Nephron (organoid): ENCODE measurements around the gene WAS.
A peak's percentile ranks its signal among the peaks of the same experiment; 100 is the strongest.

ENCODE experiments used
- H3K27ac Mint-ChIP-seq, 3 experiments: 2 replicates each; pipeline ENCODE4 v1.8.0; 2020; ENCODE audit warnings: mixed read lengths in 3 of 3, mild to moderate bottlenecking in 2 of 3, moderate library complexity in 1 of 3
- H3K27me3 Mint-ChIP-seq: 2 replicates; pipeline ENCODE4 v1.8.0; 2021; ENCODE audit warnings: low read depth, mild to moderate bottlenecking, moderate library complexity, mixed read lengths
- H3K36me3 Mint-ChIP-seq: 2 replicates; pipeline ENCODE4 v1.8.0; 2020; ENCODE audit warnings: low read depth, mixed read lengths
- H3K4me1 Mint-ChIP-seq: 2 replicates; pipeline ENCODE4 v1.8.0; 2020; ENCODE audit warnings: mixed read lengths
- H3K4me3 Mint-ChIP-seq, 3 experiments: 2 replicates each; pipeline ENCODE4 v1.8.0; 2020; ENCODE audit warnings: mild to moderate bottlenecking in 3 of 3, mixed read lengths in 3 of 3, moderate library complexity in 2 of 3
- H3K9me3 Mint-ChIP-seq: 2 replicates; pipeline ENCODE4 v1.8.0; 2020; ENCODE audit warnings: mixed read lengths
- TF ChIP-seq, protein P1 (sequence below), 3 experiments: fragments of 200-600 bp; sonication (generic); IDR thresholded peaks; one replicate each; pipeline ENCODE4 v1.5.0; 2021; ENCODE audit warnings: antibody characterized with exemption in 3 of 3; ENCODE audit not compliant: unreplicated experiment in 3 of 3

WAS gene

DNA sequence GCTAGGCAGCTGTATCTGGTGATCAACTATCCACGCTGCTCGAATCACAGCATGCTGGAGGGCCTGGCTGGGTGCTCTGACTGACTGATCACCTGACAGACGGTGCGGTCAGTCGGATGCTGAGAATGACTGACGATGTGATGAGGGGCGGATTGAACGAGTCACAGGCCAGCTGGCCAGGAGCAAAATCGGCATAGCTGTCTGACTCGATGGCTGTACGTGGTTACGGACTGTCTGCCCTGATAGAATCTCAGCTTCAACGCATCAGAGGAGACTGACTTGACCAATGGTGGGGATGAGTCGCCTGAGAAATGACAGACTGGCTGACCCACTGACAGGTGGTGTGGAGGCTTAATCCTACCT, 11.9 kb downstream of the WAS start:
- peaks cover 9% of the 10 kb centered on the region for H3K4me1 Mint-ChIP-seq
- no peaks in the 10 kb centered on the region for H3K27me3 Mint-ChIP-seq
- H3K9me3 Mint-ChIP-seq: peaks cover 16% of the 10 kb centered on the region
- H3K4me3 Mint-ChIP-seq: peak overlapping the region; percentile 86 to 93 (median 91)
- peak overlapping the region; percentile 62 to 83 (median 77) for H3K27ac Mint-ChIP-seq
- H3K36me3 Mint-ChIP-seq: peaks cover 7% of the 10 kb centered on the region
- TF ChIP-seq, protein P1, sequence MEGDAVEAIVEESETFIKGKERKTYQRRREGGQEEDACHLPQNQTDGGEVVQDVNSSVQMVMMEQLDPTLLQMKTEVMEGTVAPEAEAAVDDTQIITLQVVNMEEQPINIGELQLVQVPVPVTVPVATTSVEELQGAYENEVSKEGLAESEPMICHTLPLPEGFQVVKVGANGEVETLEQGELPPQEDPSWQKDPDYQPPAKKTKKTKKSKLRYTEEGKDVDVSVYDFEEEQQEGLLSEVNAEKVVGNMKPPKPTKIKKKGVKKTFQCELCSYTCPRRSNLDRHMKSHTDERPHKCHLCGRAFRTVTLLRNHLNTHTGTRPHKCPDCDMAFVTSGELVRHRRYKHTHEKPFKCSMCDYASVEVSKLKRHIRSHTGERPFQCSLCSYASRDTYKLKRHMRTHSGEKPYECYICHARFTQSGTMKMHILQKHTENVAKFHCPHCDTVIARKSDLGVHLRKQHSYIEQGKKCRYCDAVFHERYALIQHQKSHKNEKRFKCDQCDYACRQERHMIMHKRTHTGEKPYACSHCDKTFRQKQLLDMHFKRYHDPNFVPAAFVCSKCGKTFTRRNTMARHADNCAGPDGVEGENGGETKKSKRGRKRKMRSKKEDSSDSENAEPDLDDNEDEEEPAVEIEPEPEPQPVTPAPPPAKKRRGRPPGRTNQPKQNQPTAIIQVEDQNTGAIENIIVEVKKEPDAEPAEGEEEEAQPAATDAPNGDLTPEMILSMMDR (IDR thresholded peaks at IDR 0.05; ENCODE audit: unreplicated experiment in 3 of 3): no peak

DNA sequence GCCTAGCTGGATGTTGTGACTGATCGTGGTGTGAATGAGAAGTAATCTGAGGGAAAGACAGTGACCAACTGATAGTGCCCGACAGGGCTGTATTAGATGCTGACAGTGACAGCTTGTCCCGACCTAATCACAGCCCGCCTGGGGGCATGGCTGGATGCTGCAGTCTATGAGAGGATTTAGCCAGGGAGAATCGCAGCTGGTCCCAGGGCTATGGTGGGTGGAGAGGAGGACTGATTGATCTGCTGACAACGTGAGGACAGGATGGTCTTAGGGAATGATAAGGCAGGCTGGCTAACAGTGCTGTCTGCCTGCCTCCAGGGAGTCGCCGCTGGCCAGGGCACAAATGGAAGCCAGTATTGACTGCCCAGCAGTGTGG, 12.3 kb downstream of the WAS start:
- H3K36me3 Mint-ChIP-seq: peaks cover 11% of the 10 kb centered on the region
- H3K9me3 Mint-ChIP-seq: peaks cover 16% of the 10 kb centered on the region
- H3K4me1 Mint-ChIP-seq: peaks cover 9% of the 10 kb centered on the region
- no peaks in the 10 kb centered on the region for H3K27me3 Mint-ChIP-seq
- H3K4me3 Mint-ChIP-seq: peak overlapping the region; percentile 86 to 93 (median 91)
- TF ChIP-seq, protein P1 (IDR thresholded peaks at IDR 0.05; ENCODE audit: unreplicated experiment in 3 of 3): no peak
- peak overlapping the region; percentile 62 to 83 (median 77) for H3K27ac Mint-ChIP-seq

DNA sequence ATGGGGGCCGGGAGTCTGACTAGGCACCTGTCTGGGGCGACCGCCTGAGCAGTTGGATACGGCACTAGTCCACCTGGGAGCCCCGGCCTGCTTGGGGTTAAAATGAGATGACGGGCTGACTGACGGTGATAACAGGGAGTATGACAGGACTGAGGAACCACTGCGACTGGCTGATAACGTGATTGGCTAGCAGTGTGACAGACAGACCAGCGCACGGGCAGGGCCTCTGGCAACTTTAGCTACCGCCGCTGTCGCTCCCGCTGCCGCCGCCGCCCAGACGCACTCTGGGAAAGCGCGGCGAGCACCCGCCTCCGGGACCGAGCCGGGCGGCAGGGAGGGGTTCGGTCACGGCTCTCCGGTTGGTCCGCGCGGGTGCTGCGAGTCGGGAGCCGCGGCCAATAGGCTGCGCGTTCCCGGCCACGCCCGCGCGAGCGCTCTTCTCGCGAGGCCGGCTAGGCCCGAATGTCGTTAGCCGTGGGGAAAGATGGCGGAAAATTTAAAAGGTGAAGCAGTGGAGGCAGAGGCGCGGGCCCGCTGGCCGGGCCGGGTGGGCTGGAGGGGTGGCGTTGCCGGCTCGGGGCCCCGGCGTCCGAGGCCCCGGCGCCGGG, 12.8 kb downstream of the WAS start, which contains the start of gene SUV39H1:
Gene SUV39H1 (plus strand): TSS at position 434 of the 608 bp plus-strand sequence. CDS start 51 bp downstream, at position 485.
- H3K4me1 Mint-ChIP-seq: peaks cover 9% of the 10 kb centered on the region
- TF ChIP-seq, protein P1 (IDR thresholded peaks at IDR 0.05; ENCODE audit: unreplicated experiment in 3 of 3): no peak
- peaks cover 13% of the 10 kb centered on the region for H3K9me3 Mint-ChIP-seq
- peak within 1 kb of the TSS; percentile 86 to 93 (median 91) for H3K4me3 Mint-ChIP-seq
- H3K36me3 Mint-ChIP-seq: peaks cover 11% of the 10 kb centered on the region
- peak within 1 kb of the TSS; percentile 62 to 83 (median 77) for H3K27ac Mint-ChIP-seq
- no peaks in the 10 kb centered on the region for H3K27me3 Mint-ChIP-seq

DNA sequence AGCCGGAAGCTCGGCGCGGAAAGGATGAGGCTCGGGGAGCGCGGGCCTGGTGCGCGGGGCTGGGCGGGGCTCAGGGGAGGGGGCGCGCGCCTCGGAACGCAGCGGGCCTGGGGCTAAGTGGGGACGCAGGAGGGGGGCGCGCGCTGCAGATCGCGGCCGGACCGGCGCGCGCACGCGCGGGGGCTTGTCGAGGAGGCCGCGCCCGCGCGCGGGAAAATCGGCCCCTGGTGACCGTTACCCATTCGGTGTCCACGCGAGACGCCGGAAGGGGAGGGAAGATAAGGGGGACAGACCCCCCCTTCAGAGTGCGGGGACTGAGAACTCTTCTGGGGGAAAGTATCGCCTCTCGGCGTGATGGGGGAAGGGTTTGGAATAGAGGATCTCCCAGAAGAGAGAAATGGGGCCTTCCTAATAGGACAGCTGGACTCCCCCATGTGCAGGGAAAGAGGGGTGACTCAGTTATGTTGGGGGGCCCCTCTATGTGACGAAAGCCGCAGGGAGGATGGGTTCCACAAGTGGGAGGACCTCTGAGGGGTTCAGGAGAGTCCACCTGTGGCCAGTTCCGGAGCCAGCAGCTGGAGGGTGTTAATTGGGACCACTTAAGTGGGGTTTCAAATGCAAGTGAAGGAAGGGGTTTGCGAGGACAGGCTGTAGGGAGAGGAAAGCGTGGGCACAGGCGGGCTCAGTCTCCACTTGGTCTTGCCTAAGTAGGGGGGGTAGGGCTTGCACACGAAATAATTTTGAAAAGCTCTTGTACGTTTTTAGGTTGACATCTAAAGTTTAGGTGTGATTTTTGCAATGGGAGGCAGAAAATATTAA, 13.5 kb downstream of the WAS start:
- Mint-ChIP-seq H3K9me3 (peaks cover 11% of the 10 kb centered on the region), H3K27ac (peak overlapping the region; percentile 62 to 83 (median 77)), H3K27me3 (no peaks in the 10 kb centered on the region), H3K4me3 (peak overlapping the region; percentile 84 to 93 (median 86)), H3K36me3 (peaks cover 11% of the 10 kb centered on the region), H3K4me1 (peaks cover 9% of the 10 kb centered on the region)
- TF ChIP-seq, protein P1 (IDR thresholded peaks at IDR 0.05; ENCODE audit: unreplicated experiment in 3 of 3): no peak

DNA sequence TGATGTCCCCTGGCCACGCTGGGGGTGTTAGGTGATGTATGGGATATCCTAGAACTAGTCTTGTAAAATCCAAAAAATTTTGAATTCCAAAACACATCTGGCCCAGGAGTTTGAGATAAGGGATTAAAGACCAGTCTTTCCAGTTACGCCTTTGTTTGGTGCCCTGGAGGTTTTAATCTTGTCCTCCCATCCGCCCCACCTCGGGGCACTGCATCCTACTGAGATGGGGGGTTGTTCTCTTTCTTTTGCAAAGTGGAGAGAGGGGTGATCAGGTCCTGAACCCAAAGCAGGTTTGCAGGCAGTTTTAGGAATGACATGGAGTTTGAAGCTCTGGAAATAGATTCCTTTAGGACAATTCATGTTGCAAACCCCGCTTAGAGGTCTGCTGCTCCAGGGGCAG, 14.7 kb downstream of the WAS start:
- TF ChIP-seq, protein P1 (IDR thresholded peaks at IDR 0.05; ENCODE audit: unreplicated experiment in 3 of 3): no peak
- Mint-ChIP-seq H3K4me3 (peak overlapping the region; percentile 77 to 93 (median 84)), H3K27ac (no peak overlapping the region), H3K36me3 (peaks cover 15% of the 10 kb centered on the region), H3K9me3 (peaks cover 11% of the 10 kb centered on the region), H3K4me1 (peaks cover 9% of the 10 kb centered on the region), H3K27me3 (no peaks in the 10 kb centered on the region)
